Upper lobe of left lung (tissue), 6 donors: Measurements from ENCODE around the gene JCHAIN. TPM values are rescaled to one million over a fixed set of nuclear protein-coding genes. Genes with fewer than 3 reads are reported as not detected.
A peak's percentile ranks its signal among the peaks of the same experiment; 100 is the strongest.

Source experiments
- ATAC-seq, 2 donors: fragments of 200-7000 bp; cut with Tn5 transposase; one replicate each; pipeline ENCODE4 v1.9.1; 2022; ENCODE audit warnings: mild to moderate bottlenecking in 2 of 2, moderate library complexity in 2 of 2; ENCODE audit not compliant: low FRiP score in 2 of 2
- DNase-seq, 2 donors: peaks; one replicate each; pipeline ENCODE4 v3.0.0-alpha.2; 2019 to 2020
- H3K27ac ChIP-seq, 4 donors: fragments of 200-600 bp; sonication (generic); one replicate each; pipeline ENCODE4 v1.5.1; 2016 to 2019
- H3K27me3 ChIP-seq, 4 donors: fragments of 200-600 bp; sonication (generic); one replicate each; pipeline ENCODE4 v1.5.1; 2017 to 2019
- H3K36me3 ChIP-seq, 4 donors: fragments of 200-600 bp; sonication (generic); one replicate each; pipeline ENCODE4 v1.5.1; 2016 to 2019
- H3K4me1 ChIP-seq, 4 donors: fragments of 200-600 bp; sonication (generic); one replicate each; pipeline ENCODE4 v1.5.1; 2018 to 2019
- H3K4me3 ChIP-seq, 4 donors: fragments of 200-600 bp; sonication (generic); one replicate each; pipeline ENCODE4 v1.5.1; 2017 to 2019; ENCODE audit warnings: mild to moderate bottlenecking in 2 of 4, moderate library complexity in 1 of 4
- H3K9me3 ChIP-seq, 4 donors: fragments of 200-600 bp; sonication (generic); one replicate each; pipeline ENCODE4 v1.5.1; 2018 to 2019
- EP300 ChIP-seq, 4 donors: sonication (generic); formaldehyde crosslinking; IDR thresholded peaks; one replicate each; pipeline ENCODE4 v1.5.1; 2017; ENCODE audit warnings: antibody characterized with exemption in 4 of 4, control low read depth in 2 of 4
- POLR2A ChIP-seq, 4 donors: fragments of 450-650 bp; IDR thresholded peaks; one replicate each; pipeline ENCODE4 v1.5.1; 2016 to 2017; ENCODE audit warnings: antibody characterized with exemption in 4 of 4, mild to moderate bottlenecking in 2 of 4
- POLR2AphosphoS5 ChIP-seq, 2 donors: sonication (generic); formaldehyde crosslinking; IDR thresholded peaks; one replicate each; pipeline ENCODE4 v1.5.1; 2017; ENCODE audit warnings: antibody characterized with exemption in 2 of 2
- WGBS, 2 donors: methylation state at CpG; one replicate each; pipeline ENCODE4 v1.1.5; 2017 to 2018; 5-methylcytosine and 5-hydroxymethylcytosine counted together
- total RNA-seq, 6 donors: library from RNA; depleted of rRNA in 4 of 6; stranded (reverse); fragments of >200 nt in 4 of 6; gene quantifications; one replicate each; pipeline versions ENCODE4 v1.1.0 to v1.2.1, GENCODE V29; 2016 to 2021
- TF ChIP-seq, protein P1 (sequence below), 6 experiments: fragments of 450-650 bp in 4 of 6; fragments of 200-600 bp in 2 of 6; sonication (generic) in 2 of 6; IDR thresholded peaks; one replicate each; pipeline ENCODE4 v1.5.1; 2016 to 2019; ENCODE audit warnings: antibody characterized with exemption in 6 of 6
- donor health status: DM: no; HTN: no; CAD: no; lungs with moderate emphysema.
- donor health status: DM: no; HTN: yes; CAD: no; lungs with severe emphysema.

Gene JCHAIN
- 100 to 1,000 TPM in 4 of 6 donors, 10 to 100 TPM in 2; 12.6 to 508 (median 254) TPM for total RNA-seq

DNA sequence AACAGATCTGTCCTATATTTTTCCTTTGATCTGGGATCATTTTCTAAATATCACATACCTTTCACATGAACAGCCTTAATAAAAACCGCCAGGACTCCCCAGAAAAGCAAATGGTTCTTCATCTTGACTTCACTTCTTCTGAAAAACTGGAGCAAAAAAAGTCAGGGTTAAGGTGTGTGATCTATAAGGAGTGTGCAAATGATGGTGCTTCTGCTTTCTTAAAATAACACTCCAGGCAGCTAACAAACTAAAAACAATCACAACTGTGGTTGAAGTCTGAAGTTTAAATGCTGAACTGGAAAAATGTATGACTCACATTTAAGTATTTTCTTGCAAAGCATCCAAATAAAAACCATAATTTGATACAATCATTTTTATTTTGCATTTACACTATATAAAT is at the start of gene JCHAIN:
Gene JCHAIN (minus strand): TSS at position 140 of the 400 bp plus-strand sequence. CDS start 18 bp downstream, at position 122.
- H3K27me3 ChIP-seq = no peaks in the 10 kb centered on the region
- DNase-seq (no peak), ATAC-seq (no peak)
- TF ChIP-seq, protein P1, sequence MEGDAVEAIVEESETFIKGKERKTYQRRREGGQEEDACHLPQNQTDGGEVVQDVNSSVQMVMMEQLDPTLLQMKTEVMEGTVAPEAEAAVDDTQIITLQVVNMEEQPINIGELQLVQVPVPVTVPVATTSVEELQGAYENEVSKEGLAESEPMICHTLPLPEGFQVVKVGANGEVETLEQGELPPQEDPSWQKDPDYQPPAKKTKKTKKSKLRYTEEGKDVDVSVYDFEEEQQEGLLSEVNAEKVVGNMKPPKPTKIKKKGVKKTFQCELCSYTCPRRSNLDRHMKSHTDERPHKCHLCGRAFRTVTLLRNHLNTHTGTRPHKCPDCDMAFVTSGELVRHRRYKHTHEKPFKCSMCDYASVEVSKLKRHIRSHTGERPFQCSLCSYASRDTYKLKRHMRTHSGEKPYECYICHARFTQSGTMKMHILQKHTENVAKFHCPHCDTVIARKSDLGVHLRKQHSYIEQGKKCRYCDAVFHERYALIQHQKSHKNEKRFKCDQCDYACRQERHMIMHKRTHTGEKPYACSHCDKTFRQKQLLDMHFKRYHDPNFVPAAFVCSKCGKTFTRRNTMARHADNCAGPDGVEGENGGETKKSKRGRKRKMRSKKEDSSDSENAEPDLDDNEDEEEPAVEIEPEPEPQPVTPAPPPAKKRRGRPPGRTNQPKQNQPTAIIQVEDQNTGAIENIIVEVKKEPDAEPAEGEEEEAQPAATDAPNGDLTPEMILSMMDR (IDR thresholded peaks at IDR 0.05) = no peak
- no peak for TF ChIP-seq EP300 (IDR thresholded peaks at IDR 0.05)
- no peaks in the 10 kb centered on the region for H3K36me3 ChIP-seq
- 43 to 79% methylated on average over 1 of the region's 1 CpG for WGBS, 2 donors
- no peaks in the 10 kb centered on the region for H3K4me1 ChIP-seq
- H3K9me3 ChIP-seq = no peaks in the 10 kb centered on the region
- no peak within 1 kb of the TSS for H3K4me3 ChIP-seq
- H3K27ac ChIP-seq = peak within 1 kb of the TSS in 1 of 4 donors; percentile 27

DNA sequence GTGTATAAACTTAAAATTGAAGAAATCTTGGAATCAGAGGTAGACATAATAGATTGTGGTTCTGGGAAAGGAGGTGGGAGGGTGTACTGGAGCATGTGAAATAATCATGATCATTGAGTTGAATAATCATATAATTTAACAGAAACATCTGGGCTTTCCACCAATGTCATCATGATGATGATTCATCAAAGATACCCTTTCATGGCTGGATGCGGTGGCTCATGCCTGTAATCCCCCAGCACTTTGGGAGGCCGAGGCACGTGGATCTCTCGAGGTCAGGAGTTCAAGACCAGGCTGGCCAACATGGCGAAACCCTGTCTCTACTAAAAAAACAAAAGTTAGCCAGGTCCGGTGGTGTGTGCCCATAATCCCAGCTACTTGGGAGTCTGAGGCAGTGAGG is 48.8 kb upstream of the JCHAIN start:
- 75 to 80% methylated on average over 6 of the region's 6 CpGs for WGBS, 2 donors
- DNase-seq = no peak
- ATAC-seq = peak in 1 of 2 donors; percentile 46
- Histone ChIP-seq H3K27ac (peak overlapping the region in 1 of 4 donors; percentile 58), H3K9me3 (no peaks in the 10 kb centered on the region), H3K4me3 (no peak overlapping the region), H3K36me3 (no peaks in the 10 kb centered on the region), H3K27me3 (no peaks in the 10 kb centered on the region), H3K4me1 (peaks cover 24 to 43% (median 35%) of the 10 kb centered on the region in 4 donors)
- TF ChIP-seq POLR2A (IDR thresholded peaks at IDR 0.05) (no peak), EP300 (IDR thresholded peaks at IDR 0.05) (no peak), POLR2AphosphoS5 (IDR thresholded peaks at IDR 0.05) (no peak)
- TF ChIP-seq, protein P1 (IDR thresholded peaks at IDR 0.05) = no peak

DNA sequence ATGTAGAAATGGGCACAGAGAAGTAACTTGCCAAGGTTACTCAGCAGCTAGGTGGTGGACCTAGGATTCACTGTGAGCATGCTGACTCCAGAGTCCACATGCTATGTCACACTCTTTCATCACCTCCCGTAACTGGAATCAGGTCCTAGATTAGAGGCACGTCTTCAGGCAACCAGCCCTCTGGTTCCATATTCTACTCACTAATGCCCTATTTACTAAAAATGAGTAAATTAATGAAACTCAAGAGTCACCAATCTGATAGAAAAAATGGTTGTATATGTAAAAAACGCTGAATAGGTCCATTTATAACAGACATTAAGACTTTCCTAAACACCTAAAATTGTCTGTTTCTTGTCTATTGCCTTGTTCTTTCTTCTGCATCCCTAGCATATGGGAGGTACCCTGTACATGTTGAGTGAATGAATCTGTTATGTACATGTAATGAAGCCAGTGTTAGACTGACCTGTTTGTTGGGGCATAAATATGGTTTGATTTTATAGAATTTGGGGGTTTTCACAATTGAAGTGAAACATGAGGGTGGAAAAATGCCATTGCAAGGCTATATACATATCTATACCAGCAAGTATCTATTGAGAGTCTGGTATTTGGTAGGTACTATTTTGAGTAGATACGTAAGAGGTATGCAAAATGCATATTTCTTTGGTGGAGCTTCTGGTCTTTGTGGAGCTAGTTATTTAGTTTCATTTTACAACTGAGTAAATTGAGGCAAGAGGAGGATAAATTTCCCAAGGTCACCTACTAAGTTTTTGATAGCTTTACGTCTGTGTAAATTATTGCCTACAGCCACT is 48.0 kb upstream of the JCHAIN start:
- peak in 1 of 2 donors; percentile 43 for DNase-seq
- Histone ChIP-seq H3K27ac (peak overlapping the region in 2 of 4 donors; percentile 41 to 45), H3K36me3 (no peaks in the 10 kb centered on the region), H3K27me3 (no peaks in the 10 kb centered on the region), H3K4me1 (peaks cover 24 to 44% (median 35%) of the 10 kb centered on the region in 4 donors), H3K9me3 (no peaks in the 10 kb centered on the region), H3K4me3 (no peak overlapping the region)
- ATAC-seq = peak in 1 of 2 donors; percentile 40
- WGBS, 2 donors = 81 to 82% methylated on average over 5 of the region's 5 CpGs
- TF ChIP-seq POLR2AphosphoS5 (IDR thresholded peaks at IDR 0.05) (no peak), POLR2A (IDR thresholded peaks at IDR 0.05) (no peak), EP300 (IDR thresholded peaks at IDR 0.05) (no peak)
- TF ChIP-seq, protein P1 (IDR thresholded peaks at IDR 0.05) = no peak

DNA sequence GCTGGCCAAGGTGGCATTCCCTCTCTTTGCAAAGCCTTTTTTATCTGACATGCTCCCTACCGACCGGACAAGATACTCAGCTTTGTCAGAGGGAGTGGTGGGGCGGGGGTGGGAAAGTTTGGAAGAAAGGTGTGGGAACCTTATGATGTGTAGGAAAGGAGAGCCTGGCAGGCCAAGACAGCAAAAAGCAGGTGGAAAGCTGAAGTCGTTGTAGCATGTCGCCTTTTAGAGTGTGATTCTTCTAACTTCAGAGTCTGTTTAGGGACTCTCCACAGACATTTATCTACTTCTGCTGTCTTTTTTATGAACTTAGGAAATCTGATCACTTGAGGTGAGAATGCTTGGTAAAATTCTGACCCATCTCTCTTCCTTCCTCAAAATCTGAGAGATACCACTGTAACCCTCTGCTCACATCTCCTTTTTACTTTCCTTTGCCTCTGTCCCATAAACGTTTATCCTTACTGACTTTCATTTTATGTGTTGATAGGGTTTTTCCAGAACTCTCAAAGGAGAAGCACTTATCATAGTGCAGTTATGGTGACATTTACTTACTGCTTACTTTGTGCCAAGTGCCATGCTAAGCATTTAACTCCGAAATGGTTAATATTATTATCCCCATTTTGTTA is 47.3 kb upstream of the JCHAIN start:
- Histone ChIP-seq H3K4me3 (no peak overlapping the region), H3K9me3 (no peaks in the 10 kb centered on the region), H3K27ac (peak overlapping the region in 3 of 4 donors; percentile 41 to 45 (median 44)), H3K36me3 (no peaks in the 10 kb centered on the region), H3K27me3 (no peaks in the 10 kb centered on the region), H3K4me1 (peaks cover 24 to 44% (median 31%) of the 10 kb centered on the region in 4 donors)
- DNase-seq (no peak), ATAC-seq (peak in 1 of 2 donors; percentile 45)
- WGBS, 2 donors = 55 to 64% methylated on average over 7 of the region's 7 CpGs
- TF ChIP-seq EP300 (IDR thresholded peaks at IDR 0.05) (no peak), POLR2AphosphoS5 (IDR thresholded peaks at IDR 0.05) (no peak), POLR2A (IDR thresholded peaks at IDR 0.05) (no peak)
- TF ChIP-seq, protein P1 (IDR thresholded peaks at IDR 0.05) = no peak
